HepG2 (cell line): ENCODE data around the gene EDA2R. TPM values are rescaled to one million over a fixed set of nuclear protein-coding genes. Genes with fewer than 3 reads are reported as not detected.

Experiments
- ATAC-seq: fragments of 200-7000 bp; cut with Tn5 transposase; 3 replicates; pipeline ENCODE4 v1.9.1; 2020; ENCODE audit warnings: mild to moderate bottlenecking, moderate library complexity
- BruUV-seq: library from RNA; stranded (reverse); fragments of 400-500 nt; replicated peaks from 2 replicates; lab custom pipeline; 2021; lab: Mats Ljungman, UMichigan
- CTCF ChIA-PET: fragments of 300-600 bp; formaldehyde crosslinking; extraction: SDS; loops from one replicate; lab custom pipeline; 2021; ENCODE audit warnings: low total read pairs, inconsistent platforms, low intra/inter-chr PET ratio; lab: Yijun Ruan, JAX
- POLR2A ChIA-PET: fragments of 350-600 bp; sonication (Branson Sonifier 250); formaldehyde crosslinking; loops from one replicate; lab custom pipeline; 2020; ENCODE audit warnings: antibody characterized with exemption, inconsistent platforms; lab: Yijun Ruan, JAX
- DNase-seq: peaks from one replicate; pipeline ENCODE4 v3.0.0-alpha.2; 2015; ENCODE audit warnings: low spot score
- FAIRE-seq: peaks from 3 replicates; lab custom pipeline; 2011; peaks lifted over from hg19 to GRCh38; lab: Jason Lieb, UNC
- H2AFZ ChIP-seq: one replicate; pipeline ENCODE4 v1.6.1; 2011; ENCODE audit warnings: low read length, inconsistent platforms
- H3K27ac ChIP-seq: fragments of 300-600 bp; 3 replicates; pipeline ENCODE4 v1.8.0; 2011; ENCODE audit warnings: mixed run types, mild to moderate bottlenecking, mixed read lengths, low read length, inconsistent platforms; ENCODE audit not compliant: insufficient read depth; ENCODE audit errors: extremely low read length
- H3K27me3 ChIP-seq, 2 experiments: fragments of 200-600 bp in 1 of 2; 2 replicates in 1 of 2; 3 replicates in 1 of 2; pipeline versions ENCODE4 v1.6.0 to v1.8.0; 2011; ENCODE audit warnings: low read length in 2 of 2, mild to moderate bottlenecking in 2 of 2, moderate library complexity in 2 of 2, inconsistent platforms in 1 of 2; ENCODE audit not compliant: insufficient read depth in 2 of 2, control insufficient read depth in 1 of 2
- H3K36me3 ChIP-seq, 2 experiments: fragments of 200-600 bp in 1 of 2; replicated peaks in 1 of 2; 2 replicates in 1 of 2; 3 replicates in 1 of 2; pipeline versions ENCODE4 v1.5.1 to v1.8.0; 2011; ENCODE audit warnings: low read length in 2 of 2, inconsistent platforms in 1 of 2; ENCODE audit not compliant: insufficient read depth in 2 of 2, control insufficient read depth in 1 of 2
- H3K4me1 ChIP-seq: 2 replicates; pipeline ENCODE4 v1.5.1; 2012; ENCODE audit warnings: low read length, inconsistent platforms; ENCODE audit not compliant: insufficient read depth
- H3K4me2 ChIP-seq: 2 replicates; pipeline ENCODE4 v1.6.0; 2011; ENCODE audit warnings: low read depth, low read length, inconsistent platforms
- H3K4me3 ChIP-seq, 3 experiments: fragments of 200-600 bp in 1 of 3; sonication (generic), shearing (Covaris generic) in 1 of 3; replicated peaks in 1 of 3; 2 replicates each; pipeline ENCODE4 v1.5.1; 2011 to 2016; ENCODE audit warnings: low read length in 3 of 3, inconsistent platforms in 2 of 3, low read depth in 2 of 3, mild to moderate bottlenecking in 2 of 3, control low read depth in 1 of 3, mixed read lengths in 1 of 3; ENCODE audit not compliant: insufficient read depth in 1 of 3
- H3K79me2 ChIP-seq: one replicate; pipeline ENCODE4 v1.6.1; 2011; ENCODE audit warnings: low read length, inconsistent platforms; ENCODE audit not compliant: insufficient read depth
- H3K9ac ChIP-seq: 2 replicates; pipeline ENCODE4 v1.6.0; 2011; ENCODE audit warnings: mild to moderate bottlenecking, low read depth, low read length, inconsistent platforms; ENCODE audit not compliant: insufficient read depth
- H3K9me3 ChIP-seq: 2 replicates; pipeline ENCODE4 v1.5.1; 2012; ENCODE audit warnings: mild to moderate bottlenecking, low read length
- H4K20me1 ChIP-seq: 2 replicates; pipeline ENCODE4 v1.6.0; 2011; ENCODE audit warnings: inconsistent platforms, mild to moderate bottlenecking, low read length, moderate library complexity; ENCODE audit not compliant: insufficient read depth
- AGO2 ChIP-seq: fragments of 200-400 bp; formaldehyde crosslinking; optimal IDR thresholded peaks from 2 replicates; pipeline ENCODE3; 2017; ENCODE audit warnings: mild to moderate bottlenecking, low read depth, low read length, moderate library complexity
- BORCS8-MEF2B ChIP-seq: sonication (generic); formaldehyde crosslinking; IDR thresholded peaks from 2 replicates; pipeline ENCODE4 v1.8.0; 2022; ENCODE audit warnings: mild to moderate bottlenecking, missing genetic modification reagents
- ESRRA ChIP-seq: sonication (generic); formaldehyde crosslinking; IDR thresholded peaks from 2 replicates; pipeline ENCODE4 v1.5.1; 2020; ENCODE audit warnings: mild to moderate bottlenecking, low read depth, missing genetic modification reagents
- ETV5 ChIP-seq: IDR thresholded peaks from 2 replicates; pipeline ENCODE4 v1.6.1; 2018; ENCODE audit warnings: missing biosample characterization, missing genetic modification reagents, inconsistent platforms, borderline replicate concordance
- FOXK2 ChIP-seq: fragments of 450-650 bp; IDR thresholded peaks from 2 replicates; pipeline ENCODE4 v1.6.1; 2016
- SRSF9 ChIP-seq: fragments of 200-400 bp; formaldehyde crosslinking; IDR thresholded peaks from 2 replicates; pipeline ENCODE4 v1.6.1; 2018; ENCODE audit warnings: borderline replicate concordance, mild to moderate bottlenecking, low read depth, low read length; ENCODE audit not compliant: insufficient read depth, poor library complexity, severe bottlenecking
- TRIM22 ChIP-seq: fragments of 450-650 bp; IDR thresholded peaks from 2 replicates; pipeline ENCODE4 v1.6.1; 2017
- ZBTB2 ChIP-seq: sonication (generic); formaldehyde crosslinking; IDR thresholded peaks from 2 replicates; pipeline ENCODE4 v1.8.0; 2022; ENCODE audit warnings: low read depth, missing genetic modification reagents
- ZBTB7A ChIP-seq: sonication (generic); formaldehyde crosslinking; IDR thresholded peaks from 2 replicates; pipeline ENCODE4 v1.8.0; 2022; ENCODE audit warnings: mild to moderate bottlenecking, missing genetic modification reagents
- ZFY ChIP-seq: sonication (generic); formaldehyde crosslinking; IDR thresholded peaks from 2 replicates; pipeline ENCODE4 v1.4.0; 2020; ENCODE audit warnings: missing genetic modification reagents
- ZNF232 ChIP-seq: sonication (generic); formaldehyde crosslinking; IDR thresholded peaks from 2 replicates; pipeline ENCODE4 v1.4.0; 2020; ENCODE audit warnings: missing genetic modification reagents, borderline replicate concordance
- ZNF619 ChIP-seq: sonication (generic); formaldehyde crosslinking; IDR thresholded peaks from 2 replicates; pipeline ENCODE4 v1.4.0; 2020; ENCODE audit warnings: mild to moderate bottlenecking, missing genetic modification reagents
- ZNF740 ChIP-seq: sonication (generic); formaldehyde crosslinking; IDR thresholded peaks from 2 replicates; pipeline ENCODE4 v1.4.0; 2020; ENCODE audit warnings: missing genetic modification reagents
- WGBS: methylation state at CpG from one replicate; pipeline ENCODE4 v1.1.6; 2017; ENCODE audit warnings: low lambda C conversion rate; 5-methylcytosine and 5-hydroxymethylcytosine counted together
- in situ Hi-C: cut with HindIII; loops from 2 replicates; pipeline ENCODE4 v1.10.0; 2017; ENCODE audit warnings: low pct_unique_long_range_greater_than_20kb; ENCODE audit not compliant: extremely low pct_ligation_motif_present
- intact Hi-C: fragments of 100-400 bp; cut with micrococcal nuclease; formaldehyde crosslinking; loops from one replicate; pipeline ENCODE4 v1.10.0; 2022; ENCODE audit not compliant: unreplicated experiment
- polyA plus RNA-seq, 8 experiments: library from polyadenylated mRNA; depleted of rRNA in 3 of 8; stranded (reverse) in 7 of 8; unstranded in 1 of 8; fragments of >200 nt; fragmentation: Illumina TruSeq in 4 of 8; extraction: Trizol in 4 of 8; gene quantifications; 2 replicates each; pipeline versions ENCODE4 v1.2.1 to v1.2.3, GENCODE V29; 2011 to 2016; ENCODE audit warnings: low read depth in 4 of 8, missing spikeins in 1 of 8, mixed read lengths in 1 of 8; ENCODE audit not compliant: insufficient read depth in 1 of 8
- total RNA-seq, 5 experiments: library from RNA; depleted of rRNA; stranded (reverse); fragments of >200 nt; fragmentation: Illumina TruSeq; extraction: Trizol; gene quantifications; 2 replicates each; pipeline ENCODE4 v1.2.3, GENCODE V29; 2016; ENCODE audit warnings: low read depth in 1 of 5
- TF ChIP-seq, protein P1 (sequence below): sonication (generic); formaldehyde crosslinking; IDR thresholded peaks from 2 replicates; pipeline ENCODE4 v1.8.1; 2022; ENCODE audit warnings: mild to moderate bottlenecking, missing genetic modification reagents

EDA2R gene
- total and polyA plus RNA-seq, 2 of the 13 experiments (the other 11 are each of a cell fraction or from before 2014, with no cell fraction given): 10.0 to 12.0 TPM

GRCh38 chrX:66616944-66617343, 21.9 kb downstream of the EDA2R start:
- no peak overlapping the region for H3K9ac ChIP-seq
- no peak overlapping the region for H3K27ac ChIP-seq
- FAIRE-seq (no peak), ATAC-seq (no peak), DNase-seq (no peak)
- CTCF ChIA-PET: no interaction called here
- 100% methylated on average over 1 of the region's 2 CpGs for WGBS
- H3K27me3 ChIP-seq: no peaks in the 10 kb centered on the region
- no peaks in the 10 kb centered on the region for H3K4me1 ChIP-seq
- no TSS peak for BruUV-seq
- no peaks in the 10 kb centered on the region for H4K20me1 ChIP-seq
- H3K79me2 ChIP-seq: peaks cover 3% of the 10 kb centered on the region
- no peak overlapping the region for H3K4me2 ChIP-seq
- H3K36me3 ChIP-seq: peaks cover 0 to 3% of the 10 kb centered on the region in 2 experiments; a peak in 3 of 5 replicates
- intact Hi-C loops (no loop called here), in situ Hi-C loops (no loop called here)
- H3K4me3 ChIP-seq: no peak overlapping the region
- POLR2A ChIA-PET: no interaction called here
- no peak overlapping the region for H2AFZ ChIP-seq
- no peak for TF ChIP-seq ZBTB2 (CRISPR knock-in tag)
- no peak for TF ChIP-seq ETV5 (CRISPR knock-in tag)
- no peak for TF ChIP-seq ZNF619 (CRISPR knock-in tag)
- TF ChIP-seq AGO2: no peak
- no peak for TF ChIP-seq FOXK2
- TF ChIP-seq, protein P1, sequence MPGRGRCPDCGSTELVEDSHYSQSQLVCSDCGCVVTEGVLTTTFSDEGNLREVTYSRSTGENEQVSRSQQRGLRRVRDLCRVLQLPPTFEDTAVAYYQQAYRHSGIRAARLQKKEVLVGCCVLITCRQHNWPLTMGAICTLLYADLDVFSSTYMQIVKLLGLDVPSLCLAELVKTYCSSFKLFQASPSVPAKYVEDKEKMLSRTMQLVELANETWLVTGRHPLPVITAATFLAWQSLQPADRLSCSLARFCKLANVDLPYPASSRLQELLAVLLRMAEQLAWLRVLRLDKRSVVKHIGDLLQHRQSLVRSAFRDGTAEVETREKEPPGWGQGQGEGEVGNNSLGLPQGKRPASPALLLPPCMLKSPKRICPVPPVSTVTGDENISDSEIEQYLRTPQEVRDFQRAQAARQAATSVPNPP (CRISPR knock-in tag): no peak
- no peak for TF ChIP-seq ESRRA (CRISPR knock-in tag)
- no peak for TF ChIP-seq ZNF232 (CRISPR knock-in tag)
- TF ChIP-seq TRIM22: no peak
- TF ChIP-seq SRSF9: no peak
- no peak for TF ChIP-seq ZNF740 (CRISPR knock-in tag)
- no peak for TF ChIP-seq ZBTB7A (CRISPR knock-in tag)
- no peak for TF ChIP-seq BORCS8-MEF2B
- no peak for TF ChIP-seq ZFY (CRISPR knock-in tag)
- no peaks in the 10 kb centered on the region for H3K9me3 ChIP-seq
